HPDE6-E6E7 (cell line): ENCODE data around the gene JAK1.
A peak's percentile ranks its signal among the peaks of the same experiment; 100 is the strongest.
"Not testable (repeated sequence)": the region's sequence is repeated elsewhere in the genome, so short reads cannot be mapped to it uniquely, and the experiment has no call there.

Source experiments
- DNase-seq: peaks from one replicate; pipeline ENCODE4 v3.0.0; 2011; ENCODE audit warnings: missing footprints; ENCODE audit errors: extremely low spot score

Gene JAK1

DNA sequence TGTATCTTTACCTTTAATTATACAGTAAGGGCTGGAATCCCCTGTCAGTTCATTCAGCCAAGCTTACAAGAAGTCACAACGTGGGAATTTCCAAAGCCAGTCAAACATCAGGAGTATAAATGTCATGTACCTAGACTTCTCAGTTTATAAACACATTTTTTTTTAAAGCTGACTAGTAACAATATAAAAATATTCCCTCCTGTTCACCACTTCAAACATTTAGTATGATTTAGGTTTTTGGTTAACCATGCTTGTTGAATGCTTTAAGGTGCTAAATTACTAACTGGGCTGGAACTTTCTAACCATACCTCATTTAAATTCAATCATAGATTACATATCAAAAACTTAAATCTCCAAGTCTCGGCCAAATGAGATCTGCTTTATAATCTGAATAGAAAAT, 44.0 kb downstream of the JAK1 start:
- DNase-seq = no peak

GRCh38 chr1:64921771-64922170, 44.6 kb downstream of the JAK1 start:
- no peak for DNase-seq

DNA sequence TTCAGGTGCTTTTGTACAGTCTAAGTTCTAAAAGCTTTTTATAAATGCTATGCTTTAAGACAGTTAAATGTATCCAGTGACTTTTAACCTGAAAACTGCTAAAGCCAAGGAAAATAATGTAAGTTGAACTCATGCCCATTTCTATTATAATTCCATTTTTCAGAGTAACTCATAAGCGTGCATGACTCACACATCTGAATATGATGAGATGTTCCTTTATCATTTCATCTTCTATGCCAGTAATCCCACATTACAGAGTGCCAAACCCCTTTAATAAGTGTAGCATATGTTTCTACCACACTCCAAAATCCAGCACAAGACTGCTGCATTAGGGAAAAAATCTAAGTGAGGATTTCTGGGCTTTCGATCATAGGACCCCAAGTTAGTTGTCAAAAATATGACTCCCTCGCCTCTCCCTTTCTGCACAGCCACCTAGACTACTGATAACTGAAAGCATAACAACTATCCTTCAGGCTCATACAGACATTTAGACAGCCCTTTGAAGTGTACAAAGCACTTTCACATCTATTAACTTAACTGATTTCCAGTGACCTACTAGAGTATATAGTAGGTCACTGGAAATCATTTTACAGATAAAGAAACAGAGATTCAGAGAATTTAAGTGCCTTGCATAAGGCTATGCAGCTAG, 45.3 kb downstream of the JAK1 start:
- DNase-seq = no peak

- DNase-seq = not testable (repeated sequence)
These were observed 47.2 kb downstream of the JAK1 start for GRCh38 chr1:64919120-64919519.

- DNase-seq = no peak
These were observed 48.4 kb downstream of the JAK1 start for GRCh38 chr1:64917907-64918306.

- DNase-seq = peak; percentile 23
These were observed 49.0 kb downstream of the JAK1 start for GRCh38 chr1:64917328-64917861.

GRCh38 chr1:64915381-64916274, 50.7 kb downstream of the JAK1 start:
- DNase-seq = peak; percentile 67

DNA sequence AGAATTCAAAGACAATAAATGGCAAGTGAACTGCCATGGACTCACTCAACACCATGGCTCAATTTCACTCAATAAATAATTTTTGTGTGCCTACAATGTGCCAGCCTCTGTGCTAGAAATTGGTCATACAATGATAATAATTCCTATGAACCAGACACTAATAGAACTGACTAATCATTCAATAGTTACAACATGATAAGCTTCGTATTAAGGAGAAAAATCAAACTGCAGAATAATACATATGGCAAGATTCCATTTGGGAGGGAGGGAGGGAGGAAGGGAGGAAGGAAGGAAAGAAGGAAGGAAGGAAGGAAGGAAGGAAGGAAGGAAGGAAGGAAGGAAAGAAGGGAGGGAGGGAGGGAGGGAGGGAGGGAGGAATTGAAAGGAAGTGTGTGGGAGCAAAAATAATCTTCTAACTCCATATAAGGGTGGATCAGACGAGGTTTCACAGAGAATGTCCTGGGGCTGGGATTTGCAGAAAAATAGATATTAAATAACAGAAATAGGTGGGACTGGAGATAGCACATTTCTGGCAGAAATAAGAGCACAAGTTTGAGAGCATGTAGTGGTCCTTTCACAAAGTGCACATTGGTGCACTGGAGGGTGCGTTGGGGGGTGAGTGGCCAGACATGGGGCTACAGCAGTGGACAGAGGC, 52.9 kb downstream of the JAK1 start:
- DNase-seq = no peak

- DNase-seq = no peak
These were observed 54.2 kb downstream of the JAK1 start for GRCh38 chr1:64912191-64912590.

DNA sequence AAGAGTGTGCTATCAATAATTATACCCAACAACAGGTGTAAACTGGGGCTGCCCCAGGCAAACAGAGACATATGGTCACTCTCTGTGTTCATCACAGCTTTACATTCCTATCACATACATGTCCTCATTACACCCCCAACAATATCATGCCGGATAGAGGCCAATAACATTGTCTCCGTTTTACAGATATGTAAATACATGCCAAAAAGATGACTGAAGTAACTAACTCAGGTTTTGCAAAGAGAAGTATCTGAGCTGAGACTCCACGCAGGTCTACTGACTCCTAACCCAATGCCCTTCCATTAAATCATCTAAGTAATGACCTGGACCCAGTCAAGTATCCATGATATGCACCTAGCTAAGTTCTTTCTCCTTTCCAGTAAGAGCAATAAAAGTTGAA, 55.0 kb downstream of the JAK1 start:
- DNase-seq = no peak

DNA sequence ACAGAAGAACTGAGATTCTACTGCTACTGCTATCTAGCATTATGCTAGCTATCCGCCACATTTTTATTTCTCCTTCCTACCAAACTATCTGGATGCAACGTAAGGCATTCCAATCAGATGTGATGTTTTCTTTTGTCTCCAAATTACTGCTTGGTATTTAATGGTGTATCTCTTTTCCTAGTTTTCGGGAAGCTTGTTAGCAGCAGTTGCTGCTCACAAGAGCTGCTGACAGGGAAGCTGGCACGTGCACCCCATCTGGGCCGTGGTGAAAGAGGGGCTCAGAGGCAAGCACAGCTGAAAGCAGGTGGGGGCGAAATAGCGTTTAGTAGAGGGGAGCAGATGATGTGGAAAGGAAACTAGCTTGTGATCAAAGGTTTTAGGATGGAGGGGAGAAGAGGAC, 57.3 kb downstream of the JAK1 start:
- DNase-seq = no peak

GRCh38 chr1:64908575-64908974, 57.8 kb downstream of the JAK1 start:
- no peak for DNase-seq

GRCh38 chr1:64906447-64906846, 59.9 kb downstream of the JAK1 start:
- no peak for DNase-seq

DNA sequence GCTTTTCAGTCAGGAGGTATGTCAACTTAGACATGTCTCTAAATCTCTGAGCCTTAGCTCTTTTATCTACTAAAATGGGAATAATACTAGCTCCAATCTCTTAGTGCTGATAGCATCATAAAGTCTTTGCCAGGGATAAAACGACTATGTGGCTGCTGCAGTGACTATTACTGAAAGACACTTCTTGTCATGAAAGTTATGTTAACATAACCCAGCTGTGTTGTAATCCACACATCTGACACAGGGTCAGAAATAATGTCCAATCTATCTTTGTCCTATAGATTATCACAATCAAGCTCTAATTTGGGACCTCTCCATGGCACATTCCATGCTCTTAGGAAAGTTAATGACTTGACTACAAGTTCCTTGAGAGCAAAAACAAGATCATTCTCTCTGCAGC, 62.8 kb downstream of the JAK1 start:
- DNase-seq = no peak

DNA sequence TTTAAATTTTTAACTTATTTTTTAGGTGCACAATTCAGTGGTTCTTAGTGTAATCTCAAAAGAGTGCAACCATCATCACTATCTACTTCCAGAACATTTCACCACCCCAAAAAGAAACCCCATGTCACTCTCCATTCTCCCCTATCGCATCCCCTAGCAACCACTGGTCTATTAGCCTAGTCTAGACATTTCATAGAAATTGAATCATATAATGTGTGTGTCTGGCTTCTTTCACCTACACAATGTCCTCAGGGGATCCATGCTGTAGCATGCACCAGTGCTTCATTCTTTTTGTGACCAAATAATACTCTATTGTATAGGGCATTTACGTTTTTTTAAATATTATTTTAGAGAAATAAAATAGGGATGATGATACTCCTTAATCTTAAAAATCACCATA, 64.7 kb downstream of the JAK1 start:
- DNase-seq = no peak

- no peak for DNase-seq
These were observed 65.4 kb downstream of the JAK1 start for GRCh38 chr1:64900916-64901315.

DNA sequence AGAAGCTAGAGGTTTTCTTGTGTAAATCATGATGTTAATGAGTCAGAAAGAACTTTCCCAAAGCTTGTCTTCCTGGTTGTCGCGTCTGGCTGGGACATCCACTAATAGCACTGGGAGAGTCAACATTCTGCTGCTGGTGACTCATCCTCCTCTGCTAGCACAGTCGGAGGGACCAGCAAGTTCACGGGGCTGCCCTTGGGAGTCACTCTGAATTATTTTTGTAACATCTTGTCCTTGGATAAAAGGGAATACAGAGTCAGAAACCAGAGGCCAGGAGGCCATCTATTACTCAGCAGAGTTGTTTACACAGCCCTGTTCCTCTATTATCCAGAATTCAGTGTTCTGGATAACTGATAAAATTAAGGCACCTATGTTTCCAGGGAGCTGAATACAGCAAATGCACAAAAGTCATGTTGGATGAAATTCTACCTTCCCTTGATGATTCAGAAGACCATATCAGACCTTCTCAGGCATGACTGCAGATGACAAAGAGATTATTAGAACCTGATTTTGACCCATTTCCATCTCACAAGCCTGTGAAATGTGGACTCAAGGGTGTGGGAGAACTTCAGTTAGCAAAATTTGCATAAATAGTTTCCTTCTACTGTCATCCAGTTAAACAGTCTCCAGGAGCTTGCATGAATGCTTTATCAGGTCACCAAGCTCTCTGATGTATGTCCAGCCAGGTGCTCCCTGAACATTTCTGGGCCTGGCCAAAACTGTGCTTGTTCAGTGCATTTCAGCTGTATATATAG, 68.1 kb downstream of the JAK1 start:
- DNase-seq = peak; percentile 80

DNA sequence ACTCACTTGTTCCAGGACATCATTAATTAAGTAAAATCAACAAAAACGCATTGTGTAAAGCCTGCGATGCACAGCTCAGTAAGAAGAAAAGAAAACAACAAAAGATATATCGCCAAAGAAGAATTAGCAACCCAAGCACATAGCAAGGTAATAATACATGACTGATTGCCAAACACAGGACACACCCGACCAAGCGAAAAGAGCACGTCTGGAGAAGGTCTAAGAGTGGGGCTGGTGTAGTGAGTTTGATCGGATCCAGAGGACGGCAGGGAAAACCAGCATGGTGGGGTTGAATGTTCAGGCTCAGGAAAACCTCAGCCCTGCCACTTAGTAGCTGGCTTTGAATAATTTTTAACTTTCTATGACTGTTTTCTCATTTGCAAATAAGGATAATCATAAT, 69.8 kb downstream of the JAK1 start:
- DNase-seq = no peak

DNA sequence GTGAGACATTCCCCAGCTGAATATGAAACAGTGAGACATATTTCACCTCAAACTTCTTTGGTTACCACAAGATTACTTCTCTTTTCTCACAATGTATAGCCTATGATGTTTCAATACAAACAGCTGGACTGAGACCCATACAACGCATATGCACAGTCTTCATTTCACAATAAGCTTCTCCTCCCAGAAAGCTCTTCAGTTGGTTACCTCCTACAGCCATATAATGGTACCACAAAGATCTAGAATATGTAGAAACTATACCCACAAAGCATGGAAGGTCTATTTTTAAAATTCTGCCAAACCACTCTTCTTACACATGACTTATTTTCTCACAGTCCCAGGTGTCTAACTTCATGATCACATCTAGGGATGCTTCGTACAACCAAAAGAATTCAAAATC, 70.8 kb downstream of the JAK1 start:
- DNase-seq = no peak

DNA sequence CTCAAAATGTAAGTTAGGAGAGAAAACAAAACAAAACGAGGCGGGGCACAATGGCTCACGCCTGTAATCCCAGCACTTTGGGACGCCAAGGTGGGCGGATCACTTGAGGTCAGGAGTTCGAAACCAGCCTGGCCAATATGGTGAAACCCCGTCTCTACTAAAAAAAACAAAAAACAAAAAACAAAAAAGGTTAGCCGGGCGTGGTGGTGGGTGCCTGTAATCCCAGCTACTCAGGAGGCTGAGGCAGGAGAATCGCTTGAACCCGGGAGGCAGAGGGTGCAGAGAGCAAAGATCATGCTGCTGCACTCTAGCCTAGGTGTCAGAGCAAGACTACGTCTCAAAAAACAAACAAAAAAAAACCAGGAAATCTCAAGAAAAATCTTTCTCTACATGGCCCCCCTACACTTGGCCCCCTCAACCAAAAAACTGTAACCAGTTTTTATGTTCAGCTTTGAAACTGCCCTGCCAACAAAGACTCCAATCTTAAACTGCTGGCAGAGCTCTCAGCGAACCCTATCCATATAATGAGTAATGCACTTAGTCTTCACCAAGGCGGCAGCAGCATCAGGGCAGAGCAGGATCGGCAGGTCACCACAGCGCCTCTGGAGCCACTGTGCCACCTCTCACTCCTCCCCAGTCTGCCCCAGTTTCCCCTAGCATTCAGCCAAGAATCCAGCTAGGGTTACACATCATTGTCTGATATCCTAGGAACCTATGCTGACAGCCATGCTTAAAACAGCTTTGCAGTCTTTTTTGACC, 71.7 kb downstream of the JAK1 start:
- DNase-seq = no peak

- no peak for DNase-seq
These were observed 72.4 kb downstream of the JAK1 start for GRCh38 chr1:64893921-64894320.
